ENCODE data around the gene FBXO42.

FBXO42 gene

GRCh38 chr1:16199700-16200099 is 152.6 kb downstream of the FBXO42 start:
- no peak for DNase-seq

- DNase-seq = no peak
Measured at GRCh38 chr1:16199157-16199501, 153.2 kb downstream of the FBXO42 start.

GRCh38 chr1:16198444-16199156 is 153.7 kb downstream of the FBXO42 start:
- DNase-seq = no peak

- DNase-seq = no peak
Measured at GRCh38 chr1:16196874-16197273, 155.4 kb downstream of the FBXO42 start.
